ENCODE measurements around the gene BRIP1. TPM values are rescaled to one million over a fixed set of nuclear protein-coding genes. Genes with fewer than 3 reads are reported as not detected.

The BRIP1 gene
- total RNA-seq, result 10 to 100 TPM; 13.2 to 14.5 TPM

GRCh38 chr17:61862975-61863800 is at the start of gene BRIP1:
Gene BRIP1, minus strand, starts transcription at chr17:61863528. Its CDS starts 1,989 bp downstream, at chr17:61861539.
- peaks cover 16% of the 10 kb centered on the region for H3K36me3 Mint-ChIP-seq (ENCODE audit: low read depth)
- POLR2A ChIA-PET, result interaction anchor here (0.8 to 1.4 kb wide), 6 partner anchors 9 to 199 kb away, joined by 3 to 4 read pairs (median 3); no protein-coding TSS in a partner anchor
- H3K4me1 Mint-ChIP-seq (ENCODE audit: low read depth), result peaks cover 26% of the 10 kb centered on the region
- CTCF ChIA-PET, result interaction anchor here (0.6 to 2.5 kb wide), 6 partner anchors 13 to 283 kb away, joined by 3 to 7 read pairs (median 4); no protein-coding TSS in a partner anchor
- no peak for TF ChIP-seq CTCF (IDR thresholded peaks at IDR 0.05)
- H3K27me3 Mint-ChIP-seq, result no peaks in the 10 kb centered on the region
- H3K27ac Mint-ChIP-seq, result peak within 1 kb of the TSS; percentile 97
- intact Hi-C loops (cut with micrococcal nuclease), result no loop called here
- DNase-seq (peak; percentile 95), ATAC-seq (peak; percentile 97)
- peak within 1 kb of the TSS; percentile 99 for H3K4me3 Mint-ChIP-seq
- H3K9me3 Mint-ChIP-seq, result no peaks in the 10 kb centered on the region

DNA sequence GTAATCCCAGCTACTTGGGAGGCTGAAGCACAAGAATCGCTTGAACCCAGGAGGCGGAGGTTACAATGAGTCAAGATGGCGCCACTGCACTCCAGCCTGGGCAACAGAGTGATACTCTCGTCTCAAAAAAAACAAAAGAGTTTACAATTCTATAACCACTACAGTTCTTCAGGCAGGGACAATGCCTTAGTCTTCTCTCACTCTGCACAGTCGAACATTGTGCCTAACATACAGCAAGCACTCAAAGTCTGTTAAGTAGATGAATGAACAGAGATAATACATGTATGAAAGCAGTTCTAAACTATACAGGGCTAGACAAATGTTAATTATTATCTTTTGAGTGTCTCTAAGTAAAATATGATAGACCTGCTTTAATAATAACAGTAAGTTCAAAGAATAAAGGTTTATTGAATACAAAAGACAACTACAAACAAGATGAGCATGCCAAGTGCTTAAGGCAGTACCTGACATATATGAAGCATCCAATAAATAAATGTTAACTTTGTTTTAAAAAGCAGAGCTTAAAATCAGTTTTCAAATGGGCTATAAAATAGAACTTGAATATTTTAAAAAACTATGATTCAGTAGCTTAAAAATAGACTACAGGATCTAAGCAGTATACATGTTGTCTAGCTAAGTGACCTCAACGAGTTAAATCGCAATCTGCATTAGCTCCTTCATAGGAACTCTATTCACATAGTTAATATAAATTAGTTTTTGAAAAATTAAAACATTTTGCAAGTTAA is 45.1 kb upstream of the BRIP1 start:
- intact Hi-C loops (cut with micrococcal nuclease), result no loop called here

GRCh38 chr17:61907361-61907760 is 44.0 kb upstream of the BRIP1 start:
- Mint-ChIP-seq H3K4me1 (ENCODE audit: low read depth) (no peaks in the 10 kb centered on the region), H3K27ac (no peak overlapping the region), H3K36me3 (ENCODE audit: low read depth) (peaks cover 36% of the 10 kb centered on the region), H3K9me3 (no peaks in the 10 kb centered on the region), H3K4me3 (no peak overlapping the region), H3K27me3 (no peaks in the 10 kb centered on the region)
- ATAC-seq (no peak), DNase-seq (no peak)
- intact Hi-C loops (cut with micrococcal nuclease), result no loop called here
- ChIA-PET CTCF (no interaction called here), POLR2A (no interaction called here)
- TF ChIP-seq CTCF (IDR thresholded peaks at IDR 0.05), result no peak

More for the DNA sequence above, 45.1 kb upstream of the BRIP1 start:
- Mint-ChIP-seq H3K36me3 (ENCODE audit: low read depth) (peaks cover 35% of the 10 kb centered on the region), H3K27ac (no peak overlapping the region), H3K4me3 (no peak overlapping the region), H3K27me3 (no peaks in the 10 kb centered on the region), H3K4me1 (ENCODE audit: low read depth) (no peaks in the 10 kb centered on the region), H3K9me3 (no peaks in the 10 kb centered on the region)
- ATAC-seq, result no peak
- POLR2A ChIA-PET, result no interaction called here
- TF ChIP-seq CTCF (IDR thresholded peaks at IDR 0.05), result no peak
- CTCF ChIA-PET, result no interaction called here
- DNase-seq, result no peak

DNA sequence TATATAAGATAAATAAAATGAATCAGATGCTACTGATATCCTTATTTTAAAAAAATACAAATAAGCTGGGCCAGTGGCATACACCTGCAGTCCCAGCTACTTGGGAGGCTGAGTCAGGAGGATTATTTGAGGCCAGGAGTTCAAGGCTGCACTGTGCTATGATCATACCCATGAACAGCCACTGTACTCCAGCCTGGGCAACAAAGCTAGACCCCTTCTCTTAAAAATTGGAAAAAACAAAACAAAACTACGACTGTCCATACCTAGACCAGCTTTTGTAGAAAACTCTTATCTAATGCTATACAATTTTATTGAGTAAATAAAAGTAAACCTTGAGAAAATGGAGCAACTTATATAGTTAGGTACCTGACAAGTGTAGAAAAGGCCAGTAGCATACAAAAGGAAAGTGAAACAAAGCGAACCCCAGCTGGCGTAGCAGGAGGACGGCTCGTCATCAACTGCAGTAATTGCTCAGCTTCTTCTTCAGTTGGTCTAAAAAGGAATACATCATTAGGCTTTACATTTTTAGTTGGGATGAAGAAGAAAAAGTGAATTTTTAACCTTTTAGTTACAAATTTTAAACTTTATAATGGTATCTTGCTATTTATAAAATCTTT is 40.9 kb upstream of the BRIP1 start:
- Mint-ChIP-seq H3K27me3 (no peaks in the 10 kb centered on the region), H3K4me3 (peak overlapping the region; percentile 37), H3K36me3 (ENCODE audit: low read depth) (peaks cover 31% of the 10 kb centered on the region), H3K9me3 (no peaks in the 10 kb centered on the region), H3K4me1 (ENCODE audit: low read depth) (no peaks in the 10 kb centered on the region), H3K27ac (peak overlapping the region; percentile 78)
- DNase-seq (peak; percentile 58), ATAC-seq (peak; percentile 75)
- ChIA-PET CTCF (interaction anchor here (1.2 to 2.4 kb wide), 3 partner anchors 29 to 205 kb away, joined by 3 to 7 read pairs (median 4); partner anchors contain the start of gene MED13), POLR2A (interaction anchor here (0.6 to 1.1 kb wide), 2 partner anchors 76 to 171 kb away, joined by 3 read pairs; no protein-coding TSS in a partner anchor)
- intact Hi-C loops (cut with micrococcal nuclease), result no loop called here
- TF ChIP-seq CTCF (IDR thresholded peaks at IDR 0.05), result no peak

Data from activated CD8-positive, alpha-beta T cell treated with anti-CD3 and anti-CD28 coated beads for 36 hours (primary cell).